ENCODE data around the gene CFAP99. TPM values are rescaled to one million over a fixed set of nuclear protein-coding genes. Genes with fewer than 3 reads are reported as not detected.

Gene CFAP99
- total RNA-seq, 6 experiments from 2014 or later: not detected

DNA sequence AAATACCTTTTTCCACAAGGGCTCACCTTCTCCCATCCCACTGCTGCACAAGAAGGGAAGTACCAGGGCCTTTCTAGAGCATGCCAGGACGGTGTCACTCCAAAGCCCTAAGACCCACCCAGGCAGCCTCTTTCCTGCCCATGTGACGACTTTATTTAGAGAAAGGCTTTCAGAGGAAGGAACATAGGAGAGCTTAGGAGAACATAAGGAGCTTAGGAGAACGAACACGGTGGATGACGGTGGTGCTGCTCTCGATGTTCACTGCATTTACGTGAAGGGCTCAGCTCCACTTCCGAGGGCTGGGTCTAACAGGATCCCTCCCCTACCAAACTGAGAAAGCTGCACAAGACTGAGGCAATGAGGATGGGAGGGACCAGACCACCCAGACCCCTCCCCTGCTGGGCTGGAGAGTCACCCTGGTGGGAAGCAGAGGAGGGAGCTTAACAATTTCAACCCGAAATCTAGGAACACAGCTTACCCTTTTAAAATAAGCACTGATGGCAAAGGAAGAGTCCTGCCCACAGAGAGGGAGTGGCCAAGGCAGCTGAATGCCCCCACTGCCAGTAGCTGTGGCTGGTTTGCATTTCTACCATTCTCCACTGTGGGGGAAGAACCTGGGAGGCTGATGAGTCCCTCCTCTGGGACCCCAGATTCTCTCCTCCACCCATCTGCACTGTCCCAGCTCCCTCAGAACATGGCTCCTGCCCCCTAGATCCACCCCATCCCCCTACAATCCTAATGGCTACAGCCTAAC is 30.1 kb upstream of the CFAP99 start:
- Mint-ChIP-seq H3K36me3 (ENCODE audit: low read depth) (no peaks in the 10 kb centered on the region), H3K27me3 (ENCODE audit: insufficient read depth) (peaks cover 56% of the 10 kb centered on the region), H3K4me1 (ENCODE audit: low read depth) (peaks cover 9% of the 10 kb centered on the region), H3K27ac (no peak overlapping the region), H3K9me3 (no peaks in the 10 kb centered on the region), H3K4me3 (no peak overlapping the region)
- DNase-seq: no peak
- no peak for TF ChIP-seq CTCF (IDR thresholded peaks at IDR 0.05)

DNA sequence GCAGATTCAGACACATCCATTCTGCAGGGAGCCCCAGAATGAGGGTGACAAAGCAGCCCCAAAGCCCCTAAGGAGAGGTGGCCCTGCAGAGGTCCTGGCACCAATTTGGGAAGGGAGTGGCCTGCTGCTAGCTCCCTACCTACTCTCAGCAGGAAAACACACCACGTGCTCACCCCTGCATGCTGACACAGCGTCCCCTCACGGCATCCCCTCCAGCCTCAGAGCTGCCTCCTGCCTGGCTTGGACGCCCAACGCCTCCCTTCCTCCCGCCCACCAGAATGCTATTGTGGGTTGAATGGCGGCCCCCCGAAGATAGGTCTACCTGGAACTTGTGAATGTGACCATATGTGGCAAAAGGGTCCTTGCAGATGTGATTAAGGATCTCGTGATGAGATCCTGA is 29.1 kb upstream of the CFAP99 start:
- H3K27me3 Mint-ChIP-seq (ENCODE audit: insufficient read depth): peaks cover 52% of the 10 kb centered on the region
- no peaks in the 10 kb centered on the region for H3K36me3 Mint-ChIP-seq (ENCODE audit: low read depth)
- no peak overlapping the region for H3K27ac Mint-ChIP-seq
- H3K9me3 Mint-ChIP-seq: no peaks in the 10 kb centered on the region
- DNase-seq: no peak
- H3K4me3 Mint-ChIP-seq: no peak overlapping the region
- H3K4me1 Mint-ChIP-seq (ENCODE audit: low read depth): peaks cover 18% of the 10 kb centered on the region
- TF ChIP-seq CTCF (IDR thresholded peaks at IDR 0.05): no peak

DNA sequence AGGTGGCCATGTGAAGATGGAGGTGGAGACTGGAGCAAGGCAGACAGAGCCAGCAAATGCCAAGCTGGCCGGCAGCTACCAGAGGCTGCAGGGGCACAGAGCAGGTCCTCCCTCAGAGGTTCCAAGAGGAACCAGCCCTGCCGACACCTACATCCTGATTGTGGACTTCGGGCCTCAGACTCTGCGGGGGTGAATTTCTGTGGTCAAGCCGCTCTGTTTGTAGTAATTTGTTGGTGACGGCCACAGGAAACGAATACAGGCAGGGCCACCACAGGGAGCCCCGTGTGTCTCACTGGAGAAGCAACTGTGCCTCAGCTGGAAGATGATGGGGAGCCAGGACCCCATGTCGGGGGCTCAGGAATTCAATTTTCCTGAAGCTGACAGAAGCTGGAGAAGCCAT is 28.6 kb upstream of the CFAP99 start:
- no peak overlapping the region for H3K4me3 Mint-ChIP-seq

GRCh38 chr4:2390784-2391421 is 27.9 kb upstream of the CFAP99 start:
- TF ChIP-seq CTCF (IDR thresholded peaks at IDR 0.05): no peak
- Mint-ChIP-seq H3K27ac (no peak overlapping the region), H3K4me3 (no peak overlapping the region), H3K27me3 (ENCODE audit: insufficient read depth) (peaks cover 48% of the 10 kb centered on the region), H3K9me3 (no peaks in the 10 kb centered on the region), H3K4me1 (ENCODE audit: low read depth) (peaks cover 26% of the 10 kb centered on the region), H3K36me3 (ENCODE audit: low read depth) (no peaks in the 10 kb centered on the region)
- DNase-seq: no peak

More for the DNA sequence above, 28.6 kb upstream of the CFAP99 start:
- Mint-ChIP-seq H3K4me1 (ENCODE audit: low read depth) (peaks cover 23% of the 10 kb centered on the region), H3K27me3 (ENCODE audit: insufficient read depth) (peaks cover 53% of the 10 kb centered on the region), H3K9me3 (no peaks in the 10 kb centered on the region), H3K36me3 (ENCODE audit: low read depth) (no peaks in the 10 kb centered on the region), H3K27ac (no peak overlapping the region)
- no peak for DNase-seq
- TF ChIP-seq CTCF (IDR thresholded peaks at IDR 0.05): no peak

DNA sequence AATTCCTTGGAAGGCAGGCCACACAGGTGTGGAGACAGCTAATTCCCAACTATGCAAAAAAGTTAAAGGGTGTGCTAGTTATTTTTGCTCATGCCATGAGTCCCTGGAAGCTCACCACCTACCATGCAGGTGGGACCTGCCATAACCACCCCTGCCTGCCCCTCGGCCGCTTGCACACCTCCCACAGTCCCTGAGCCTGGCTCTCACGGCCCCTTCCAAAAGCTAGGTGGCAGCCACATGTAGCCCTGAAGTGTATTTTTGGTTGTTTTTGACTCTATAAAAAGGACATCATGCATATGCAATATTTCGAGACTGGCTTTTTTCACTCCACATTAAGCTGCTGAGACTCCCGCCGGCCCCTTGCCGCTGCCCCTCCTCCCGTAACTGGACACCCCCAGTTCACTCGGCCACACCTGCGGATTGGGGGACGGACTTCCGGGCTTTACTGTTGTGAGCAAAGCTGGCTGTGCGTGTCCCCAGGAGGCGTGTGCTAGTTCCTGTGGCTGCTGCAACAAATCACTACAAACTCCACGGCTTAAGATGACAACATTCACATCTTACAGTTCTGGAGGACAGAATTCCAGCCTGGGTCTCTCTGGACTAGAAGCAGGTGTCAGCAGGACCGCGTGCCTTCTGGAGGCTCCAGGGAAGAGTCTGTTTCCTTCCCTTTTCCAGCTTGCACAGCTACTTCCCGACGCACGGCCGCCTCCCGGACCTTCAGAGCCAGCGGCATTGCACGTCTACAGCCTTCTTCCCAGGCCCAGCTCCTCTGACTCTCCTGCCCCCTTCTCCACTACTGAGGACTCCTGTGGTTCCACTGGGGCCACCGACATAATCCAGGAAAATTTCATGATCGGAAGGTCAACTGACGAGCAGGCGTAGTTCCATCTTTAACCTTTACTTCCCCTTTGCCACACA is 25.1 kb upstream of the CFAP99 start:
- Mint-ChIP-seq H3K36me3 (ENCODE audit: low read depth) (no peaks in the 10 kb centered on the region), H3K4me3 (peak overlapping the region; percentile 38), H3K4me1 (ENCODE audit: low read depth) (peaks cover 26% of the 10 kb centered on the region), H3K27me3 (ENCODE audit: insufficient read depth) (peaks cover 41% of the 10 kb centered on the region), H3K9me3 (no peaks in the 10 kb centered on the region), H3K27ac (no peak overlapping the region)
- TF ChIP-seq CTCF (IDR thresholded peaks at IDR 0.05): no peak
- no peak for DNase-seq
